Cardiac ventricle fibroblast (primary cell): ENCODE data around the gene TSPAN16. TPM values are rescaled to one million over a fixed set of nuclear protein-coding genes. Genes with fewer than 3 reads are reported as not detected.

Experiments used
- total RNA-seq: library from RNA; depleted of rRNA; stranded (reverse); fragments of >200 nt; gene quantifications from 2 replicates; pipeline ENCODE4 v1.2.3, GENCODE V29; 2015

The TSPAN16 gene
- total RNA-seq = not detected in 2 replicates

GRCh38 chr19:11295665-11296245 is at the start of gene TSPAN16:
TSS of gene TSPAN16 (plus strand) at chr19:11296160. CDS start at chr19:11296298, 138 bp downstream.

GRCh38 chr19:11261971-11262839 is 33.8 kb upstream of the TSPAN16 start, which contains the start of gene DOCK6:
TSS of gene DOCK6 (minus strand) at chr19:11262524. CDS start at chr19:11262440, 84 bp downstream.

GRCh38 chr19:11339254-11340098 is 43.5 kb downstream of the TSPAN16 start, which contains the start of gene RAB3D:
TSS of gene RAB3D (minus strand) at chr19:11339657. CDS start at chr19:11337399, 2,258 bp downstream.

GRCh38 chr19:11346104-11346940 is 50.4 kb downstream of the TSPAN16 start, which contains the start of the genes CCDC159 and TMEM205:
TSS of gene CCDC159 (plus strand) at chr19:11346519. CDS start at chr19:11346607, 88 bp downstream.
TSS of gene TMEM205 (minus strand) at chr19:11346268. CDS start at chr19:11345619, 649 bp downstream.

GRCh38 chr19:11355160-11356073 is 59.5 kb downstream of the TSPAN16 start, which contains the start of gene PLPPR2:
TSS of gene PLPPR2 (plus strand) at chr19:11355432. CDS start at chr19:11357674, 2,242 bp downstream.

Other genes with a start within 250 kb of the TSPAN16 start
- 131 and 134 TPM in 2 replicates for gene LDLR, start 206.7 kb upstream of the TSPAN16 start, total RNA-seq
- 9.0 and 14.4 TPM in 2 replicates for gene SPC24, start 140.4 kb upstream of the TSPAN16 start, total RNA-seq
- gene KANK2, start 98.6 kb upstream of the TSPAN16 start, total RNA-seq = 538 and 563 TPM in 2 replicates
- gene ANGPTL8, start 56.5 kb upstream of the TSPAN16 start, total RNA-seq = not detected in 2 replicates
- gene DOCK6, start 33.6 kb upstream of the TSPAN16 start, total RNA-seq = 24.7 and 29.5 TPM in 2 replicates
- 8.3 and 12.2 TPM in 2 replicates for gene RAB3D, start 43.5 kb downstream of the TSPAN16 start, total RNA-seq
- gene TMEM205, start 50.1 kb downstream of the TSPAN16 start, total RNA-seq = 120 and 164 TPM in 2 replicates
- gene CCDC159, start 50.4 kb downstream of the TSPAN16 start, total RNA-seq = 5.0 and 12.2 TPM in 2 replicates
- gene PLPPR2, start 59.3 kb downstream of the TSPAN16 start, total RNA-seq = 39.9 and 51.1 TPM in 2 replicates
- 1.2 and 1.6 TPM in 2 replicates for gene SWSAP1, start 78.5 kb downstream of the TSPAN16 start, total RNA-seq
- 1.9 and 3.4 TPM in 2 replicates for gene EPOR, start 88.2 kb downstream of the TSPAN16 start, total RNA-seq
- 1.7 and 3.4 TPM in 2 replicates for gene RGL3, start 123.2 kb downstream of the TSPAN16 start, total RNA-seq
- gene ODAD3, start 139.0 kb downstream of the TSPAN16 start, total RNA-seq = 0.59 TPM in 1 of 2 replicates, not detected in the other
- 238 and 254 TPM in 2 replicates for gene PRKCSH, start 139.5 kb downstream of the TSPAN16 start, total RNA-seq
- not detected in 2 replicates for gene ELAVL3, start 184.9 kb downstream of the TSPAN16 start, total RNA-seq
- gene ZNF653, start 209.7 kb downstream of the TSPAN16 start, total RNA-seq = 2.3 and 2.4 TPM in 2 replicates
- gene ECSIT, start 233.0 kb downstream of the TSPAN16 start, total RNA-seq = 51.1 and 52.2 TPM in 2 replicates
- gene CNN1, start 242.7 kb downstream of the TSPAN16 start, total RNA-seq = 0.50 and 3.0 TPM in 2 replicates